Subcutaneous abdominal adipose tissue (tissue), 5 donors: Measurements from ENCODE around the gene SPRY4.

Source experiments
- H3K27ac ChIP-seq: one replicate; pipeline ENCODE4 v1.7.0; 2013; ENCODE audit warnings: low read depth, mild to moderate bottlenecking, inconsistent platforms, low read length, moderate library complexity
- H3K27me3 ChIP-seq, 5 donors: one replicate each; pipeline ENCODE4 v1.7.0; 2013; ENCODE audit warnings: low read length in 5 of 5, inconsistent platforms in 1 of 5; ENCODE audit not compliant: control insufficient read depth in 5 of 5, insufficient read depth in 4 of 5
- H3K36me3 ChIP-seq, 5 donors: one replicate each; pipeline ENCODE4 v1.7.0; 2013; ENCODE audit warnings: low read length in 5 of 5; ENCODE audit not compliant: control insufficient read depth in 5 of 5, insufficient read depth in 5 of 5
- H3K4me1 ChIP-seq, 5 donors: one replicate each; pipeline ENCODE4 v1.7.0; 2013; ENCODE audit warnings: low read length in 5 of 5, mild to moderate bottlenecking in 3 of 5, moderate library complexity in 1 of 5; ENCODE audit not compliant: control insufficient read depth in 5 of 5, insufficient read depth in 5 of 5
- H3K4me3 ChIP-seq, 5 donors: one replicate each; pipeline ENCODE4 v1.7.0; 2013; ENCODE audit warnings: low read length in 5 of 5, low read depth in 1 of 5
- H3K9ac ChIP-seq, 5 donors: one replicate each; pipeline ENCODE4 v1.7.0; 2013; ENCODE audit warnings: low read length in 5 of 5, mild to moderate bottlenecking in 4 of 5, moderate library complexity in 3 of 5
- H3K9me3 ChIP-seq, 5 donors: one replicate each; pipeline ENCODE4 v1.7.0; 2013; ENCODE audit warnings: low read length in 5 of 5; ENCODE audit not compliant: control insufficient read depth in 5 of 5
- donor health status: healthy.
- donor health status: healthy.
- donor health status: healthy.
- donor health status: healthy.
- donor health status: healthy.

SPRY4 gene

DNA sequence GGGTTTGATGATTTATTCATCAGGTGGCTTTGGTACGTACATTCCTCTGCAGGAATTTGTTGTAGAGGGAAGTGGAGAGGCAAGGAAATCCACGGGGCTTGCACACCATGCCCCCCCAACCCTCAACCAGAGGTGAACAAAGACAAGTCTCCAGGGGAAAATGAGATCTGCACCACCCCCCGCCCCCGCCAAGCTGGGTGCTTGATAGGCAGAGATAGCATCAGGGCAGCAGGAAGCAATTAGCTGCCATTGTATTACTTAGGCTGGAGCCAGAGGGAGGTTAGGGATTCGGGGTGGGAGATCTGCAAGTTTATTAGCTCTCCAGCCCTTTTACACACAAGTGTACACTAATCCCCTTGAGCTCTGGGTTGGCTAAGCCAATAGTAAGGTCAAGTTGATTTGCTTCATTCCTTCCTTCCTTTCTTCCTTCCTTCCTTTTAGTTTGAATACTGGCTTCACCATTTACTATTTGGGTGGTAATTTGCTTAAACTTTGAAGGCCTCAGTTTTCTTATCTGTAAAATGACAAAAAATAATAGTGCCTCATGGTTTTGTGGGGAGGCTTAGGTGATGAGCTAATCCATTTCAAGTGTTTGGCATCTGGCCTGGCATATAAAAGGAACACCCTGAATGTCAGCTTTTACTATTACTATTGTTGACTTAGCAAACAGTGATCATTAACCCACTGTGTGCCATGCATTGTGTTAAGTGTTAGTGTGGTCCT is 34.1 kb downstream of the SPRY4 start:
- peaks cover 2 to 42% (median 14%) of the 10 kb centered on the region in 5 donors for H3K4me1 ChIP-seq

DNA sequence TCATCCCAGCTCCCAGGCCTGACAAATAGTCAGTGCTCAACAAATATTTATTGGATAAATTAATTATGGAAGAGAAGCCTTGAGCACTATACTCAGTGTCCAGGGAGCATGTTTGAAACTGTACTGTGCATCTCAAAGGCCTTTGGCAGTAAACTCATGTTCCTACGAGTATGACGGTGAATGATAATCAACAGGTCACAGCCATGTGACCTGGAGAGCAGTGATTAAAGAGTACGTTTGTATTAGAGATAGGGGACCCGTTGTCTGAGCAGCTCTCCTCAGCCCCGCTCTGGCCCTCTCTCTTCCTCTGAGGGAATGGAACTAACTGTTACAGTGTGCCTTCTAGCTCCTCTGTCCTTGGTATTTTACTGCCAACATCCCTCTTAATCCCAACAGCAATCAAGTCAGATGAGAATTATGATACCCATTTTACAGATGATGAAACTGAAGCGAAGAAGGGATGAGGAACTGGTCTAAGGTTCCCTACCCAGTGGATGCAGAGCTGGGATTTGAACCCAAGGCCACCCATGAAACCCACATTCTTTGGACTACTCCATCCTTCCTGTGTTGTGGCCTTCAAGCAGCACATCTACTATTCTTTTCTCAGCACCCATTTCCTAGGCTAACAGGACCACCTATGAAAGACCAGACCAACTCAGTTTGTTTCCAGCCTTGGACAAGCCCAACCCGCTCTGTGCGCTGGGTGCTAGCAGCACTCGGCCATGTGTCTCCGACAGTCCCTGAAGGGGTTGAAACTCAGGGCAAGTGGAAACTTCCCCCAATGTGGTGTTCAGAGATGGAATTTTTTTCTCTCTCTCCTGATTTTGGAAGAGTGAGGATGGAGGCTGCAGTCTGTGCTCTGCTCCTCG is 34.9 kb downstream of the SPRY4 start:
- H3K4me1 ChIP-seq: peaks cover 2 to 34% (median 10%) of the 10 kb centered on the region in 5 donors
- H3K4me3 ChIP-seq: no peak overlapping the region
- no peaks in the 10 kb centered on the region for H3K36me3 ChIP-seq
- no peak overlapping the region for H3K27ac ChIP-seq
- no peaks in the 10 kb centered on the region for H3K27me3 ChIP-seq
- H3K9ac ChIP-seq: no peak overlapping the region
- no peaks in the 10 kb centered on the region for H3K9me3 ChIP-seq

More for the DNA sequence above, 34.1 kb downstream of the SPRY4 start:
- Histone ChIP-seq H3K9ac (no peak overlapping the region), H3K9me3 (no peaks in the 10 kb centered on the region), H3K4me3 (no peak overlapping the region), H3K27me3 (no peaks in the 10 kb centered on the region), H3K27ac (no peak overlapping the region), H3K36me3 (no peaks in the 10 kb centered on the region)

DNA sequence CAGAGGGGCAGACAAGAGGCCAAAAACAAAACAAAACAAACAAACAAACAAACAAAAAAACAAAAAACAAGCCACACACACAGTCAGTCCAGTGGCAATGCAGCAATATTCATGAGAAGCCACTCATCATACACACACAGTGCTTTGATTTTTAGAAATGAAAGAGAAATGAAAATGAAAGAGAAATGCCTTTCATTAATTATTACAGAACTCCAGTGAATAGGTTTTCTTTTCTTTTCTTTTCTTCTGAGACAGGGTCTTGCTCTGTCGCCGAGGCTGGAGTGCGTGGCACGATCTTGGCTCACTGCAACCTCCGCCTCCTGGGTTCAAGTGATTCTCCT is 36.9 kb downstream of the SPRY4 start:
- H3K27ac ChIP-seq: no peak overlapping the region
- no peak overlapping the region for H3K9ac ChIP-seq
- peaks cover 2 to 28% (median 10%) of the 10 kb centered on the region in 5 donors for H3K4me1 ChIP-seq
- no peaks in the 10 kb centered on the region for H3K36me3 ChIP-seq
- no peaks in the 10 kb centered on the region for H3K27me3 ChIP-seq
- H3K4me3 ChIP-seq: no peak overlapping the region
- no peaks in the 10 kb centered on the region for H3K9me3 ChIP-seq

DNA sequence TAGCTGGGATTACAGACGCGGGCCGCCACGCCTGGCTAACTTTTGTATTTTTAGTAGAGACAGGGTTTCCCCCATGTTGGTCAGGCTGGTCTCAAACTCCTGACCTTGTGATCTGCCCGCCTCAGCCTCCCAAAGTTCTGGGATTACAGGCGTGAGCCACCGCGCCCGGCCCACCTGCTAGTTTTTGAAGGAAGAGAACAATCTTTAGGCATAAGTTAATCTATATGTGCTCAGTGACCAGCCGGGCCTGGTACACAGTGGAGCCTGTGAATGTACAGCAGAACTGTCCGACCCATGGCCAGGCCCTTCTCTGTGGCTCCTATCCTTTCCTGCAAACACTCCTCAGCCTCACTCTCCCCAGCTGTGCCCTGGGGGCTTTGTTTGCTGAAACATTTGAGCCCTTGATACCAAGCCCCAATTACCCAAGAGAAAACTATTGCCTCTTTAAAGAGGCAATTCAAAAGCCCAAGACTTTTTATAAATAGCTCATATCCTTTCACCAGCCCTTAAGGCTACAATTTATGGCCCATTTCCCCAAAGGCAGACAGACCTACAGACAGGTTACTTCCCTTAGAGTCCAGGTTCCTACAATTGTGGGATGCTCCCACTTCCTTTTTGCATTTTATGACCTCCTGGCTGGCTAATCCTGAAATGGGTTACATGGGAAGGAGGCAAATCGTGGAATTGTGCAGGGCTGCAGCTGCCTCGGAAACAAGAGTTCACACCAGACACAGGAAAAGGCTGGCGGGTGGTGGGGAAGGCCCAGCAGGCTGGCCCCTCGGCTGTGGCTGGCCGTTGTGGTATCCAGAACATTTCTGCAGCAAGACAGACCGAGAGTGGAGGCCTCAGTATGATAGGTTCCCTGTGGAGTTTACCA is 37.5 kb downstream of the SPRY4 start:
- H3K4me1 ChIP-seq: peaks cover 2 to 28% (median 10%) of the 10 kb centered on the region in 5 donors
- H3K27ac ChIP-seq: no peak overlapping the region
- peak overlapping the region in 2 of 5 donors; percentile 14 to 28 for H3K9ac ChIP-seq

DNA sequence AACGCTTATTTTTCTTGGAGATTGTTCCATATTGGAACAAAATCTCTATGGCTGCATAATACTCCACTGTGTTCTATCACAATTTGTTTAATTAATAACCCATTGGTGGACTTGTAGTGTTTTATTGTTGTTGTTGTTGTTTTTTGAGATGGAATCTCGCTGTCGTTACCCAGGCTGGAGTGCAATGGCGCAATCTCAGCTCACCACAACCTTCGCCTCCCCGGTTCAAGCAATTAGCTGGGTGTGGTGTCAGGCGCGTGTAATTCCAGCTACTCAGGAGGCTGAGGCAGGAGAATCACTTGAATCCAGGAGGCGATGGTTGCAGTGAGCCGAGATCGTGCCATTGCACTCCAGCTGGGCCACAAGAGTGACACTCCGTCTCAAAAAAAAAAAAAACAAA is 38.7 kb downstream of the SPRY4 start:
- H3K27me3 ChIP-seq: no peaks in the 10 kb centered on the region
- H3K4me3 ChIP-seq: no peak overlapping the region
- H3K36me3 ChIP-seq: no peaks in the 10 kb centered on the region
- H3K27ac ChIP-seq: no peak overlapping the region
- no peaks in the 10 kb centered on the region for H3K9me3 ChIP-seq
- H3K4me1 ChIP-seq: peaks cover 2 to 35% (median 13%) of the 10 kb centered on the region in 5 donors
- H3K9ac ChIP-seq: no peak overlapping the region

More for the DNA sequence above, 37.5 kb downstream of the SPRY4 start:
- H3K27me3 ChIP-seq: no peaks in the 10 kb centered on the region
- H3K4me3 ChIP-seq: no peak overlapping the region
- no peaks in the 10 kb centered on the region for H3K36me3 ChIP-seq
- no peaks in the 10 kb centered on the region for H3K9me3 ChIP-seq

DNA sequence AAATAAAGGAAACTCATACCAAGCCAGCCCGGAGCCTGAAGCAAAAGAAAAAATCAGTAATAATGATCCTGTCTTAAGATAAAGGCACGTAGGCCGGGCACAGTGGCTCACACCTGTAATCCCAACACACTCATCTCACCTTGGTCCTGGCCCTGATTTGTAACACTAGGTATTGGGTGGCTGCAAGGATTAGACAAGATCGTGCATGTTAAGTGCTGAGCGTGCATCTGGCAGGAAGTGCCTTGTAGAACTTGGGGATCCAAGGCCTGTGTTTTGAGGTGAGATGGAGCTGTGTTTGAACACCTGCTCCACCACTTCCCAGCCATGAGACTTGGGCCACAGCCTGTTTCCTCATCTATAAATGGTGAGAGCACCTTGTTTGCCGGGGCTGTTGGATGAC is 41.5 kb downstream of the SPRY4 start:
- Histone ChIP-seq H3K27me3 (no peaks in the 10 kb centered on the region), H3K36me3 (no peaks in the 10 kb centered on the region), H3K9me3 (no peaks in the 10 kb centered on the region), H3K9ac (no peak overlapping the region), H3K4me1 (peaks cover 5 to 40% (median 16%) of the 10 kb centered on the region in 5 donors), H3K4me3 (no peak overlapping the region), H3K27ac (no peak overlapping the region)

DNA sequence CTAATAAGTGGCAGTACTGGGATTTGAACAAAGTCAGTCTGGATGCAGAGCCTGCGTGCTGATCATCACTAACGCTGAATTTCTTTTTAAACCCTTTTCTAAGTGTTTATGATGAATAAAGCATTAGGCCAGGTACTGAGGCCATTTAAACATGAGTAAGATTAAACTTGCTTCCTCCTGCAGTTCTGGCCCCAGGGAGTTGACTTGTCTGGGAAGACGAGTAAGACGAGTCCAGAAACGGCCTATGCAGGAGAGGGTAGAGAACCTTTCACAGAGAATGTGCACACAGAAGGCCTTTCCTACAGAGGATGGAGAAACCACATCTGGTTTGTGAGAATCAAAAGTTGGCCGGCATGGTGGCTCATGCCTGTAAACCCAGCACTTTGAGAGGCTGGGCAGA is 42.9 kb downstream of the SPRY4 start:
- Histone ChIP-seq H3K9me3 (no peaks in the 10 kb centered on the region), H3K4me3 (no peak overlapping the region), H3K36me3 (no peaks in the 10 kb centered on the region), H3K4me1 (peaks cover 0 to 29% (median 11%) of the 10 kb centered on the region in 5 donors), H3K27ac (no peak overlapping the region), H3K9ac (no peak overlapping the region), H3K27me3 (no peaks in the 10 kb centered on the region)

DNA sequence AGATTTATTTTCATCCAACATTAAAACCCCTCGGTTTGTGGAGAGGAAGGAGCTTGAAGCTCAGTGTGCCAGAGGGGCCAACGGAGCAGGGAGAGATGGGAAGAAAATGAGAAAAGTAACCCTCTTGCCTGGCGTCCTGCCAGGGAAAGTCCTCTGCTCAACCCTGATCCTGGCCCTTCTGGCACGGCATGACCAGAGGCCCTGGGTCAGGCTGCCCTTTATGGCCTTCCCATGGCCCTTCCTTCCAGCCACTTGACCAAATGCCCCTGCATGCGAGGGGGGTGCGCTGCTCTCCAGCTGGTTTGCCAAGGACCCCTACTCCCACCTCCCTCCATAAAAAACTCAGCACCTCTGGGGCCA is 43.8 kb downstream of the SPRY4 start:
- H3K27ac ChIP-seq: peak overlapping the region; percentile 62
- peaks cover 0 to 29% (median 11%) of the 10 kb centered on the region in 5 donors for H3K4me1 ChIP-seq
- no peak overlapping the region for H3K9ac ChIP-seq
- no peaks in the 10 kb centered on the region for H3K9me3 ChIP-seq
- H3K4me3 ChIP-seq: no peak overlapping the region
- no peaks in the 10 kb centered on the region for H3K36me3 ChIP-seq
- H3K27me3 ChIP-seq: no peaks in the 10 kb centered on the region

DNA sequence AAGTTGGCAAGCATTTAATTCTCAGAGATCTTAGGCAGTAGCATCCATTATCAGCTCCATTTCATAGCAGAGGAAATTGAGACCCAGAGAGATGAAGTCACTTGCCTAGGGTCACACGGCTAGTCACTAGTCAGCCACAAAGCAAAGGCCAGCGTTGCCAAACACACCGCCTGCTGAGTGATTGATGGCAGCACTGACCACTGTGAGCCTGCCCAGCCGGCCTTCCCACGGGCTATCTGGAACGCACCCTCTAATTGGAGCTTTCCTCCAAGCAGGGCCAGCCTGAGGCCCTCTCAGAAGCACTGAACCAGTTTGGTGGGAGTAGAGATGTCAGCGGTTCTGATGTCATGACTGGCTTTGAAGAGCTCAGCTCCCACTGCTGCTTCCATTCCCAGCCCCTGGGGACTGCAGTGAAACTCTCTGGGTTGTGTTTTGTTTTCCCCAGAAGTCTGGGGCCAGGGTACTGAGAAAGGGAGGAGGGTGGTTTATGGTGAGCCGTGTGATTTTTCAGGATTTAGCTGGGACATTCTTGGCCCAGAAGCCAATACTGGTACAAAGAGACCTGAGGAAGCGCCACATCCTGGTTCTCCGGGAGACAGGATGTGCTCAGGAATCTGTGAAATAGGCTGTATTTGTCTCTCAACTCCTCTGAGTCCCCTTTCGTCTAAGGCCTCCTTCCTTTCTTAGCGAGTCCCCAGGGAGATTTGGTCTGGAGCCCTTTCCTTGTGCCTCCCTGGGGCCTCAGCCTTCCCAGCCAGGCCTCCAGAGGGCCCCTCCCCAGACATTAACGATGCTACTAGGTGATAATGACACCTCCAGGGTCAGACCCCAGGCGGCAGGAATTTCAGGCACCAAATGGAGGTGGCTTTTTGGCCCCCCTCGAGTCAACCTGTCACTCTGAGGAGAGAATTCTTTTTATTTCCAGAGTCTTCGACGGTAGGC is 44.5 kb downstream of the SPRY4 start:
- Histone ChIP-seq H3K27me3 (no peaks in the 10 kb centered on the region), H3K9ac (peak overlapping the region in 2 of 5 donors; percentile 11 to 41), H3K27ac (peak overlapping the region; percentile 62), H3K4me3 (no peak overlapping the region), H3K9me3 (no peaks in the 10 kb centered on the region), H3K36me3 (no peaks in the 10 kb centered on the region), H3K4me1 (peaks cover 0 to 29% (median 11%) of the 10 kb centered on the region in 5 donors)
